Measurements from ENCODE around the gene ATXN10. TPM values are rescaled to one million over a fixed set of nuclear protein-coding genes. Genes with fewer than 3 reads are reported as not detected.
"Not testable (repeated sequence)": the region's sequence is repeated elsewhere in the genome, so short reads cannot be mapped to it uniquely, and the experiment has no call there.

ATXN10 gene
- polyA plus RNA-seq, 3 donors: 60.1 to 106 (median 92.4) TPM

- Histone ChIP-seq H3K4me2 (replicated peaks; ENCODE audit: extremely low read depth, low read length, poor library complexity, severe bottlenecking) (no peak overlapping the region), H3K9ac (ENCODE audit: insufficient read depth, low read length, poor library complexity, severe bottlenecking) (no peak overlapping the region)
- H3K4me1 Mint-ChIP-seq: no peaks in the 10 kb centered on the region
These were observed 38.8 kb downstream of the ATXN10 start for GRCh38 chr22:45710469-45710868.

GRCh38 chr22:45714390-45714789, 42.8 kb downstream of the ATXN10 start:
- intact Hi-C loops (cut with micrococcal nuclease); H3K27ac ChIP-seq (ENCODE audit: low read depth in 1 of 2, low read length in 2 of 2); H3K4me1 ChIP-seq (ENCODE audit: control insufficient read depth in 1 of 2, insufficient read depth in 2 of 2, low read length in 2 of 2); H3K4me3 Mint-ChIP-seq; H4K20me1 ChIP-seq (ENCODE audit: insufficient read depth, low read length); H3K27ac Mint-ChIP-seq; H2AFZ ChIP-seq (ENCODE audit: insufficient read depth, low read depth, low read length, poor library complexity, severe bottlenecking); H3K9me3 Mint-ChIP-seq; H3K4me3 ChIP-seq (replicated peaks in 1 of 3; ENCODE audit: low read depth in 2 of 3, low read length in 3 of 3); H3K4me1 Mint-ChIP-seq; H3K4me2 ChIP-seq (replicated peaks; ENCODE audit: extremely low read depth, low read length, poor library complexity, severe bottlenecking); H3K79me2 ChIP-seq (ENCODE audit: insufficient read depth, low read length); DNase-seq; H3K27me3 Mint-ChIP-seq (ENCODE audit: low read depth in 3 of 3); H3K9ac ChIP-seq (ENCODE audit: insufficient read depth, low read length, poor library complexity, severe bottlenecking); H3K9me3 ChIP-seq (replicated peaks in 1 of 2; ENCODE audit: control insufficient read depth in 1 of 2, insufficient read depth in 1 of 2, low read length in 2 of 2); H3K27me3 ChIP-seq (ENCODE audit: control insufficient read depth in 2 of 2, insufficient read depth in 2 of 2, low read length in 2 of 2): not testable (repeated sequence)
- H3K36me3 Mint-ChIP-seq: peaks cover 52 to 64% of the 10 kb centered on the region in 2 donors
- WGBS (ENCODE audit: insufficient coverage): no CpG with 5 or more reads among the region's 4 CpGs
- peaks cover 13 to 88% of the 10 kb centered on the region in 2 donors for H3K36me3 ChIP-seq (replicated peaks in 1 of 2; ENCODE audit: control insufficient read depth in 1 of 2, insufficient read depth in 2 of 2, low read length in 2 of 2)

More at GRCh38 chr22:45710469-45710868, 38.8 kb downstream of the ATXN10 start:
- H3K4me3 ChIP-seq (replicated peaks in 1 of 3; ENCODE audit: low read depth in 2 of 3, low read length in 3 of 3): no peak overlapping the region
- peaks cover 4% of the 10 kb centered on the region for H4K20me1 ChIP-seq (ENCODE audit: insufficient read depth, low read length)
- H3K79me2 ChIP-seq (ENCODE audit: insufficient read depth, low read length): no peaks in the 10 kb centered on the region
- no peak for DNase-seq
- no peak for TF ChIP-seq CTCF (IDR thresholded peaks at IDR 0.05)
- H3K9me3 ChIP-seq (replicated peaks in 1 of 2; ENCODE audit: control insufficient read depth in 1 of 2, insufficient read depth in 1 of 2, low read length in 2 of 2): no peaks in the 10 kb centered on the region
- peaks cover 22 to 96% of the 10 kb centered on the region in 2 donors for H3K36me3 ChIP-seq (replicated peaks in 1 of 2; ENCODE audit: control insufficient read depth in 1 of 2, insufficient read depth in 2 of 2, low read length in 2 of 2)
- intact Hi-C loops (cut with micrococcal nuclease): no loop called here
- H3K4me1 ChIP-seq (ENCODE audit: control insufficient read depth in 1 of 2, insufficient read depth in 2 of 2, low read length in 2 of 2): no peaks in the 10 kb centered on the region
- no peak overlapping the region for H3K4me3 Mint-ChIP-seq
- H3K27ac Mint-ChIP-seq: no peak overlapping the region
- no peaks in the 10 kb centered on the region for H3K9me3 Mint-ChIP-seq
- peaks cover 64 to 74% of the 10 kb centered on the region in 2 donors for H3K36me3 Mint-ChIP-seq
- H3K27ac ChIP-seq (ENCODE audit: low read depth in 1 of 2, low read length in 2 of 2): no peak overlapping the region
- 100% methylated on average over 1 of the region's 3 CpGs for WGBS (ENCODE audit: insufficient coverage)
- H3K27me3 Mint-ChIP-seq (ENCODE audit: low read depth in 3 of 3): peaks cover 0 to 2% (median 0%) of the 10 kb centered on the region in 3 donors
- no peaks in the 10 kb centered on the region for H3K27me3 ChIP-seq (ENCODE audit: control insufficient read depth in 2 of 2, insufficient read depth in 2 of 2, low read length in 2 of 2)
- H2AFZ ChIP-seq (ENCODE audit: insufficient read depth, low read depth, low read length, poor library complexity, severe bottlenecking): no peak overlapping the region

Measured in CD14-positive monocyte (primary cell).